K562 (cell line): ENCODE data around the gene LTBP1. TPM values are rescaled to one million over a fixed set of nuclear protein-coding genes. Genes with fewer than 3 reads are reported as not detected.

Experiments
- ATAC-seq: fragments of 200-7000 bp; cut with Tn5 transposase; 3 replicates; pipeline ENCODE4 v1.9.1; 2020; ENCODE audit warnings: moderate library complexity
- BruUV-seq: library from RNA; stranded (reverse); fragments of 400-500 nt; replicated peaks from 2 replicates; lab custom pipeline; 2021; lab: Mats Ljungman, UMichigan
- CTCF ChIA-PET: fragments of 300-600 bp; formaldehyde crosslinking; extraction: SDS; loops from one replicate; lab custom pipeline; 2021; ENCODE audit warnings: low intra/inter-chr PET ratio; lab: Yijun Ruan, JAX
- POLR2A ChIA-PET: fragments of 300-600, 350-650 bp; sonication (Branson Sonifier 250); formaldehyde crosslinking; extraction: SDS; loops from one replicate; lab custom pipeline; 2021; ENCODE audit warnings: antibody characterized with exemption, inconsistent platforms; lab: Yijun Ruan, JAX
- DNase-seq, 4 experiments: peaks; one replicate each; pipeline versions ENCODE4 v3.0.0 to v3.0.0-alpha.2; 2011 to 2018; ENCODE audit warnings: low spot score in 3 of 4, mixed read lengths in 3 of 4; ENCODE audit errors: extremely low read depth in 1 of 4
- FAIRE-seq: peaks from 2 replicates; lab custom pipeline; 2011; peaks lifted over from hg19 to GRCh38; lab: Jason Lieb, UNC
- H2AFZ ChIP-seq: 2 replicates; pipeline ENCODE4 v1.6.0; 2011; ENCODE audit warnings: low read depth, low read length, control low read depth, inconsistent platforms
- H3K27ac ChIP-seq: fragments of 200-600 bp; 3 replicates; pipeline ENCODE4 v1.8.0; 2011; ENCODE audit warnings: low read depth, mild to moderate bottlenecking, control low read depth, inconsistent platforms, low read length, moderate library complexity, mixed read lengths; ENCODE audit errors: extremely low read depth
- H3K27me3 ChIP-seq, 2 experiments: fragments of 300-600 bp in 1 of 2; 2 replicates in 1 of 2; 3 replicates in 1 of 2; pipeline versions ENCODE4 v1.6.0 to v1.8.0; 2011; ENCODE audit warnings: inconsistent platforms in 2 of 2, low read length in 2 of 2, mild to moderate bottlenecking in 1 of 2, mixed read lengths in 1 of 2, moderate library complexity in 1 of 2; ENCODE audit not compliant: control insufficient read depth in 2 of 2, insufficient read depth in 2 of 2
- H3K36me3 ChIP-seq: fragments of 300-600 bp; 3 replicates; pipeline ENCODE4 v1.8.0; 2011; ENCODE audit warnings: mild to moderate bottlenecking, low read length, inconsistent platforms; ENCODE audit not compliant: control insufficient read depth, insufficient read depth
- H3K4me1 ChIP-seq, 2 experiments: fragments of 200-600 bp in 1 of 2; replicated peaks in 1 of 2; 2 replicates in 1 of 2; 3 replicates in 1 of 2; pipeline versions ENCODE4 v1.5.1 to v1.8.0; 2011; ENCODE audit warnings: inconsistent platforms in 2 of 2, low read length in 2 of 2, mild to moderate bottlenecking in 1 of 2, mixed read lengths in 1 of 2, moderate library complexity in 1 of 2; ENCODE audit not compliant: control insufficient read depth in 2 of 2, insufficient read depth in 2 of 2
- H3K4me2 ChIP-seq: 2 replicates; pipeline ENCODE4 v1.6.1; 2011; ENCODE audit warnings: low read length, control low read depth, inconsistent platforms, mixed read lengths; ENCODE audit not compliant: insufficient read depth
- H3K4me3 ChIP-seq: fragments of 200-600 bp; sonication (generic), shearing (Covaris generic); 2 replicates; pipeline ENCODE4 v1.5.1; 2016; ENCODE audit warnings: control low read depth, inconsistent platforms
- H3K79me2 ChIP-seq: fragments of 200-600 bp; 3 replicates; pipeline ENCODE4 v1.8.0; 2011; ENCODE audit warnings: low read length, inconsistent platforms; ENCODE audit not compliant: control insufficient read depth, insufficient read depth
- H3K9ac ChIP-seq, 2 experiments: 2 replicates each; pipeline versions ENCODE4 v1.6.0 to v1.6.1; 2011; ENCODE audit warnings: low read depth in 2 of 2, low read length in 2 of 2, control low read depth in 1 of 2, inconsistent platforms in 1 of 2, mild to moderate bottlenecking in 1 of 2, mixed read lengths in 1 of 2; ENCODE audit not compliant: insufficient read depth in 1 of 2
- H3K9me1 ChIP-seq: one replicate; pipeline ENCODE4 v1.6.0; 2011; ENCODE audit warnings: inconsistent platforms, mild to moderate bottlenecking, low read length, moderate library complexity; ENCODE audit not compliant: control insufficient read depth, insufficient read depth
- H3K9me3 ChIP-seq: replicated peaks from 2 replicates; pipeline ENCODE4 v1.5.1; 2011; ENCODE audit warnings: low read depth, low read length, inconsistent platforms; ENCODE audit not compliant: control insufficient read depth, insufficient read depth
- H4K20me1 ChIP-seq: replicated peaks from 2 replicates; pipeline ENCODE4 v1.6.1; 2011; ENCODE audit warnings: low read length, inconsistent platforms, mixed read lengths; ENCODE audit not compliant: control insufficient read depth, insufficient read depth
- MECOM ChIP-seq: fragments of 250-450 bp; sonication (Bioruptor Pico); IDR thresholded peaks from 2 replicates; pipeline ENCODE4 v1.8.0; 2022; ENCODE audit warnings: inconsistent platforms
- RAD51 ChIP-seq: fragments of 450-650 bp; IDR thresholded peaks from 2 replicates; pipeline ENCODE4 v1.7.1; 2016; ENCODE audit warnings: low read depth, mild to moderate bottlenecking, borderline replicate concordance
- ZBTB40 ChIP-seq, 2 experiments: fragments of 450-650 bp in 1 of 2; sonication (generic) in 1 of 2; formaldehyde crosslinking in 1 of 2; IDR thresholded peaks; 2 replicates each; pipeline versions ENCODE4 v1.7.1 to v1.9.0; 2016 to 2022; ENCODE audit warnings: inconsistent platforms in 1 of 2, mild to moderate bottlenecking in 1 of 2, missing genetic modification reagents in 1 of 2
- ZKSCAN3 ChIP-seq: fragments of 250-450 bp; sonication (Bioruptor Pico); IDR thresholded peaks from 2 replicates; pipeline ENCODE4 v1.4.0; 2020
- ZNF212 ChIP-seq: fragments of 450-650 bp; formaldehyde crosslinking; IDR thresholded peaks from 2 replicates; pipeline ENCODE4 v1.4.0; 2020; ENCODE audit warnings: mild to moderate bottlenecking
- ZNF436 ChIP-seq: fragments of 250-450, 450-650 bp; sonication (Bioruptor Pico); formaldehyde crosslinking; IDR thresholded peaks from 2 replicates; pipeline ENCODE4 v1.7.0; 2020; ENCODE audit warnings: mild to moderate bottlenecking
- in situ Hi-C: fragments of 300-500 bp; cut with MboI; formaldehyde crosslinking; loops from 4 replicates; pipeline ENCODE4 v1.15.0; 2018; ENCODE audit warnings: inconsistent platforms, mixed read lengths
- intact Hi-C: fragments of 100-400 bp; cut with micrococcal nuclease; formaldehyde crosslinking; loops from 2 replicates; pipeline ENCODE4 v1.14.2; 2022
- polyA plus RNA-seq, 8 experiments: library from polyadenylated mRNA; depleted of rRNA in 4 of 8; stranded (reverse) in 5 of 8; unstranded in 3 of 8; fragments of >200 nt; fragmentation: Nextera tagmentation in 2 of 8; fragmentation: Illumina TruSeq in 1 of 8; extraction: Ambion mirVana in 2 of 8; extraction: Trizol in 1 of 8; gene quantifications; 2 replicates each; pipeline versions ENCODE4 v1.2.1 to v1.2.3, GENCODE V29; 2011 to 2014; ENCODE audit warnings: inconsistent platforms in 1 of 8, missing spikeins in 1 of 8
- total RNA-seq, 7 experiments: library from RNA; depleted of rRNA in 6 of 7; stranded (reverse); fragments of >200 nt in 6 of 7; fragmentation: Illumina TruSeq in 2 of 7; extraction: Trizol in 2 of 7; gene quantifications; 2 replicates each; pipeline versions ENCODE4 v1.2.1 to v1.2.3, GENCODE V29; 2011 to 2021; ENCODE audit warnings: low replicate concordance in 1 of 7
- TF ChIP-seq, protein P1 (sequence below): fragments of 250-450 bp; sonication (Bioruptor Pico); IDR thresholded peaks from 2 replicates; pipeline ENCODE4 v1.4.0; 2020; ENCODE audit warnings: mild to moderate bottlenecking, moderate library complexity
- TF ChIP-seq, protein P2 (sequence below): fragments of 200-800 bp; sonication (Bioruptor generic); IDR thresholded peaks from 2 replicates; pipeline ENCODE4 v1.6.1; 2017; ENCODE audit warnings: missing genetic modification characterization, missing compliant biosample characterization

Gene LTBP1
- total and polyA plus RNA-seq, 9 of the 15 experiments (the other 6 are each of a cell fraction or from before 2014, with no cell fraction given) = 3.6 to 16.4 (median 8.5) TPM

DNA sequence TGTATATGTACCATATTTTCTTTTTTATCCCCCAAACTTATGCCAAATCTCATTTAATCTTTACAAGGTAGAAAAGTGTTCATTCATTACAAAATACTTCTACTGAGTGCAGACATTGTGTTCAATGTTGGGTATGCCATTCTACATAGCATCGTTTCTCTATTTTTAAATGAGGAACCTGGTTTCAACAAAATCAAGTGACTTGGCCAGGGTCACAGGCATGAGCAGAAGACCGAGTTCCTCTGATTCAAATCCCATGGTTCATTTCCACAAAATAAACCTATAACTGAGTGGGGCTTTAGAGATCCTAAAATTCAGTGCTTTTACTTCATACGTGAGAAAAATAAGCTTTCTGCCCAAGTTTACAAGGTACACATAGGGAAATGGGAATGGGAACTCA, 448.3 kb downstream of the LTBP1 start (continued):
- TF ChIP-seq ZNF436 (no peak), MECOM (CRISPR knock-in tag) (no peak), RAD51 (no peak), ZNF212 (CRISPR knock-in tag) (no peak), ZKSCAN3 (CRISPR knock-in tag) (no peak)
- TF ChIP-seq, protein P1, sequence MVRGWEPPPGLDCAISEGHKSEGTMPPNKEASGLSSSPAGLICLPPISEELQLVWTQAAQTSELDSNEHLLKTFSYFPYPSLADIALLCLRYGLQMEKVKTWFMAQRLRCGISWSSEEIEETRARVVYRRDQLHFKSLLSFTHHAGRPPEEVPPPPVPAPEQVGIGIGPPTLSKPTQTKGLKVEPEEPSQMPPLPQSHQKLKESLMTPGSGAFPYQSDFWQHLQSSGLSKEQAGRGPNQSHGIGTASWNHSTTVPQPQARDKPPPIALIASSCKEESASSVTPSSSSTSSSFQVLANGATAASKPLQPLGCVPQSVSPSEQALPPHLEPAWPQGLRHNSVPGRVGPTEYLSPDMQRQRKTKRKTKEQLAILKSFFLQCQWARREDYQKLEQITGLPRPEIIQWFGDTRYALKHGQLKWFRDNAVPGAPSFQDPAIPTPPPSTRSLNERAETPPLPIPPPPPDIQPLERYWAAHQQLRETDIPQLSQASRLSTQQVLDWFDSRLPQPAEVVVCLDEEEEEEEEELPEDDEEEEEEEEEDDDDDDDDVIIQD = no peak
- TF ChIP-seq, protein P2, sequence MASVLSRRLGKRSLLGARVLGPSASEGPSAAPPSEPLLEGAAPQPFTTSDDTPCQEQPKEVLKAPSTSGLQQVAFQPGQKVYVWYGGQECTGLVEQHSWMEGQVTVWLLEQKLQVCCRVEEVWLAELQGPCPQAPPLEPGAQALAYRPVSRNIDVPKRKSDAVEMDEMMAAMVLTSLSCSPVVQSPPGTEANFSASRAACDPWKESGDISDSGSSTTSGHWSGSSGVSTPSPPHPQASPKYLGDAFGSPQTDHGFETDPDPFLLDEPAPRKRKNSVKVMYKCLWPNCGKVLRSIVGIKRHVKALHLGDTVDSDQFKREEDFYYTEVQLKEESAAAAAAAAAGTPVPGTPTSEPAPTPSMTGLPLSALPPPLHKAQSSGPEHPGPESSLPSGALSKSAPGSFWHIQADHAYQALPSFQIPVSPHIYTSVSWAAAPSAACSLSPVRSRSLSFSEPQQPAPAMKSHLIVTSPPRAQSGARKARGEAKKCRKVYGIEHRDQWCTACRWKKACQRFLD (CRISPR knock-in tag) = no peak
- TF ChIP-seq, all 486 proteins: peak for 0

DNA sequence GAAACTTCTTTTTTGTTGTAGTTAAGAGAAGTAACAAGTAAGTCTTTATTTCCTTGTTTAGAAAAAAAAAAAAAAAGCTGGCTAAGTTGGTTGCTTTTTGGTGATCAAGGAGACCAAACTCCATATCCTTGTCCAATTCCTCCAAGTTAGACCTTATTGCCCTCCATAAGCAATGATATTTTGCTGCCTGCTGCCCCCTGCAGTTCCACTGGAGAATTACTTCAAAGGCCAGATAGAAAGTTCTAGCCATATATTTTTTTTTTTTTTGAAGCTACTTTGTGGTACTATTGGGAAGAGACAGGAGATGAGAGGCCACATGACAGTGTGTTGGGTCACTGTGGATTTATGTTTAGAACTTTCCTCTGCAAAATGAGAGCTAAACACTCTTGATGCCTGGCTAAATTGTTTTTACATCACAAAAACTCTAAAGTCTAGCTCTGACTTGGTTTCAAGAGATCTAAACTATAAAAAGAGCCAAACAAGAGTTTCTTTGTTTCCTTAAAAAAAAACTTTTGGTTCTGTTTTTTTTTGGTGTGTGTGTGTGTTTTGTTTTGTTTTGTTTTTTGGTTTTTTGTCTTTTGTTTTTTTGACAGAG, 449.0 kb downstream of the LTBP1 start:
- Histone ChIP-seq H2AFZ (no peak overlapping the region), H3K9me1 (no peaks in the 10 kb centered on the region), H3K27me3 (no peaks in the 10 kb centered on the region), H3K9ac (no peak overlapping the region), H3K4me1 (peaks cover 0 to 2% of the 10 kb centered on the region in 2 experiments; a peak in 1 of 5 replicates), H3K36me3 (no peaks in the 10 kb centered on the region), H3K79me2 (no peaks in the 10 kb centered on the region), H3K4me3 (no peak overlapping the region), H4K20me1 (no peaks in the 10 kb centered on the region), H3K9me3 (no peaks in the 10 kb centered on the region), H3K4me2 (no peak overlapping the region), H3K27ac (no peak overlapping the region)
- BruUV-seq = no TSS peak
- in situ Hi-C loops (loop anchor here (25.0 kb wide), 1 partner anchor 1683 kb away; no protein-coding TSS in a partner anchor), intact Hi-C loops (loop anchor here (5.0 kb wide), 2 partner anchors 363 to 623 kb away; no protein-coding TSS in a partner anchor)
- ChIA-PET CTCF (interaction anchor here (0.6 to 0.7 kb wide), 2 partner anchors 608 to 624 kb away, joined by 3 to 5 read pairs; no protein-coding TSS in a partner anchor), POLR2A (no interaction called here)
- ATAC-seq (peak; percentile 86), DNase-seq (peak; percentile 52 to 63 (median 55)), FAIRE-seq (peak; percentile 90)
- TF ChIP-seq ZBTB40 (IDR thresholded peaks at IDR 0.05) (no peak), ZBTB40 (CRISPR knock-in tag; IDR thresholded peaks at IDR 0.05) (no peak)
